BE2C (cell line): ENCODE data around the gene TRPC6.

ENCODE experiments used
- DNase-seq: peaks from one replicate; pipeline ENCODE4 v3.0.0-alpha.2; 2020
- H3K27me3 ChIP-seq: fragments of 250-450 bp; sonication (Bioruptor Pico); 2 replicates; pipeline ENCODE4 v1.5.1; 2020; ENCODE audit warnings: mild to moderate bottlenecking
- H3K36me3 ChIP-seq: fragments of 250-450 bp; sonication (Bioruptor Pico); 2 replicates; pipeline ENCODE4 v1.5.1; 2020; ENCODE audit warnings: mild to moderate bottlenecking
- H3K4me1 ChIP-seq: fragments of 250-450 bp; sonication (Bioruptor Pico); 2 replicates; pipeline ENCODE4 v1.5.1; 2020
- H3K4me3 ChIP-seq: 2 replicates; pipeline ENCODE4 v1.5.1; 2011; ENCODE audit warnings: low read depth, low read length
- H3K9me3 ChIP-seq: fragments of 250-450 bp; sonication (Bioruptor Pico); 2 replicates; pipeline ENCODE4 v1.5.1; 2020
- CTCF ChIP-seq: IDR thresholded peaks from 2 replicates; pipeline ENCODE4 v1.5.1; 2012; ENCODE audit warnings: mild to moderate bottlenecking, low read depth, low read length

TRPC6 gene

GRCh38 chr11:101577461-101577860, 6.3 kb downstream of the TRPC6 start:
- H3K9me3 ChIP-seq: no peaks in the 10 kb centered on the region
- H3K36me3 ChIP-seq: no peaks in the 10 kb centered on the region
- no peak for DNase-seq
- TF ChIP-seq CTCF: no peak
- no peaks in the 10 kb centered on the region for H3K27me3 ChIP-seq
- no peaks in the 10 kb centered on the region for H3K4me1 ChIP-seq
- no peak overlapping the region for H3K4me3 ChIP-seq

GRCh38 chr11:101576456-101576855, 7.4 kb downstream of the TRPC6 start:
- no peak for TF ChIP-seq CTCF
- Histone ChIP-seq H3K36me3 (no peaks in the 10 kb centered on the region), H3K27me3 (no peaks in the 10 kb centered on the region), H3K4me3 (no peak overlapping the region), H3K4me1 (no peaks in the 10 kb centered on the region), H3K9me3 (no peaks in the 10 kb centered on the region)
- DNase-seq: no peak

- H3K4me3 ChIP-seq: no peak overlapping the region
- no peaks in the 10 kb centered on the region for H3K36me3 ChIP-seq
- TF ChIP-seq CTCF: no peak
- H3K27me3 ChIP-seq: no peaks in the 10 kb centered on the region
- no peaks in the 10 kb centered on the region for H3K4me1 ChIP-seq
- H3K9me3 ChIP-seq: no peaks in the 10 kb centered on the region
- no peak for DNase-seq
These were observed 8.9 kb downstream of the TRPC6 start for GRCh38 chr11:101574886-101575285.

GRCh38 chr11:101567071-101567470, 16.7 kb downstream of the TRPC6 start:
- H3K9me3 ChIP-seq: no peaks in the 10 kb centered on the region
- H3K36me3 ChIP-seq: no peaks in the 10 kb centered on the region
- no peak for TF ChIP-seq CTCF
- H3K4me3 ChIP-seq: no peak overlapping the region
- no peak for DNase-seq
- H3K27me3 ChIP-seq: no peaks in the 10 kb centered on the region
- no peaks in the 10 kb centered on the region for H3K4me1 ChIP-seq

- TF ChIP-seq CTCF: no peak
- no peak for DNase-seq
- no peak overlapping the region for H3K4me3 ChIP-seq
- no peaks in the 10 kb centered on the region for H3K27me3 ChIP-seq
- H3K4me1 ChIP-seq: no peaks in the 10 kb centered on the region
- H3K9me3 ChIP-seq: no peaks in the 10 kb centered on the region
- H3K36me3 ChIP-seq: no peaks in the 10 kb centered on the region
These were observed 17.2 kb downstream of the TRPC6 start for GRCh38 chr11:101566626-101567025.

- Histone ChIP-seq H3K9me3 (no peaks in the 10 kb centered on the region), H3K27me3 (no peaks in the 10 kb centered on the region), H3K36me3 (no peaks in the 10 kb centered on the region), H3K4me1 (no peaks in the 10 kb centered on the region), H3K4me3 (no peak overlapping the region)
- no peak for DNase-seq
- TF ChIP-seq CTCF: no peak
These were observed 20.6 kb downstream of the TRPC6 start for GRCh38 chr11:101563166-101563565.
